ENCODE results near the gene TRDN.

DNA sequence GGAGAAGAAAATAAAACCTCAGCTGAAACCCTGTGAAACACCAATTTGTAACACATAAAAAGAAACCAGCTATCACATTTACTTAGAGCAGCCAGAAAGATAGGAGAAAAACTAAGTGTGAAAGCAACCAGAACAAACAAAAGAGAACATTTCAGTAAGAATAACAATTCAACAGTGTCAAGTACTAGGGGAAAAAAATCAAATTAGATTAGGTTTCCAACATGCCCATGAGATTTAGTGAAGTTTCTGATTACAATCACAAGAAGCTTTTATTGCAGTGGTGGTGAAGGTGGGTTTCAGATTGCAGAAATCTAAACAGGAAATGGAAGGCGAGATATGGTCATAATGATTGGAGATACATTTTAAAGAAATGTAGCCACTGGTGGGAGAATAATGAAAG, 22.1 kb upstream of the TRDN start:
- TF ChIP-seq CTCF (IDR thresholded peaks at IDR 0.05; ENCODE audit: poor library complexity) (no peak), EZH2 (IDR thresholded peaks at IDR 0.05; ENCODE audit: borderline replicate concordance) (no peak), EZH2phosphoT487 (IDR thresholded peaks at IDR 0.05; ENCODE audit: low read depth, severe bottlenecking, unreplicated experiment) (no peak)
